K562 (cell line): ENCODE data around the gene VTCN1.
"Not testable (repeated sequence)": the region's sequence is repeated elsewhere in the genome, so short reads cannot be mapped to it uniquely, and the experiment has no call there.

Experiments
- BRF2 ChIP-seq: IDR thresholded peaks from 3 replicates; pipeline ENCODE4 v1.6.1; 2011; ENCODE audit warnings: borderline replicate concordance, mild to moderate bottlenecking; ENCODE audit not compliant: insufficient read length, insufficient read depth
- CREM ChIP-seq: IDR thresholded peaks from 2 replicates; pipeline ENCODE4 v1.6.1; 2014; ENCODE audit warnings: antibody characterized with exemption, low read depth
- CTCF ChIP-seq, 3 experiments: IDR thresholded peaks in 2 of 3; conservative IDR thresholded peaks in 1 of 3; 2 replicates each; pipeline ENCODE4 v1.5.1; 2011 to 2012; ENCODE audit warnings: low read length in 3 of 3, mild to moderate bottlenecking in 3 of 3, control low read depth in 2 of 3, improper control_type of control experiment in 1 of 3, inconsistent platforms in 1 of 3, low read depth in 1 of 3, mixed read lengths in 1 of 3, moderate library complexity in 1 of 3; ENCODE audit not compliant: insufficient read depth in 2 of 3
- E4F1 ChIP-seq: fragments of 250-450 bp; sonication (Bioruptor Pico); IDR thresholded peaks from 2 replicates; pipeline ENCODE4 v1.5.0; 2021; ENCODE audit warnings: mild to moderate bottlenecking, borderline replicate concordance
- EP300 ChIP-seq: IDR thresholded peaks from 2 replicates; pipeline ENCODE4 v1.6.1; 2012; ENCODE audit warnings: low read length, improper control_type of control experiment
- KDM1A ChIP-seq, 2 experiments: fragments of 450-650 bp; IDR thresholded peaks; 2 replicates each; pipeline ENCODE4 v1.6.1; 2016; ENCODE audit warnings: mild to moderate bottlenecking in 2 of 2
- MLX ChIP-seq, 2 experiments: fragments of 450-650 bp in 1 of 2; sonication (generic) in 1 of 2; formaldehyde crosslinking; conservative IDR thresholded peaks; 2 replicates each; pipeline versions ENCODE4 v1.4.0 to v1.8.1; 2020 to 2022; ENCODE audit warnings: mild to moderate bottlenecking in 1 of 2, missing genetic modification reagents in 1 of 2

GRCh38 chr1:117151305-117151704 lies 59.4 kb downstream of the VTCN1 start:
- TF ChIP-seq CREM; CTCF (IDR thresholded peaks at IDR 0.05 in 2 of 3, conservative IDR thresholded peaks at IDR 0.05 in 1 of 3; ENCODE audit: insufficient read depth in 2 of 3, low read depth in 1 of 3, low read length in 3 of 3); BRF2; EP300; MLX (CRISPR knock-in tag; conservative IDR thresholded peaks at IDR 0.05); E4F1 (CRISPR knock-in tag); KDM1A (IDR thresholded peaks at IDR 0.05): not testable (repeated sequence)
